GM18517 (cell line): Measurements from ENCODE around the gene TMEM91.

Source experiments
- ATAC-seq: cut with Tn5 transposase; IDR thresholded peaks from one replicate; pipeline ENCODE4 v1.9.1; 2021; ENCODE audit warnings: mild to moderate bottlenecking, moderate library complexity; ENCODE audit not compliant: unreplicated experiment

TMEM91 gene

GRCh38 chr19:41427647-41428480 lies 51.5 kb downstream of the TMEM91 start:
- no peak for ATAC-seq

GRCh38 chr19:41428481-41428859 lies 52.1 kb downstream of the TMEM91 start:
- no peak for ATAC-seq

- ATAC-seq: no peak
Measured at GRCh38 chr19:41430922-41431321, 54.6 kb downstream of the TMEM91 start.

GRCh38 chr19:41431426-41432386 lies 55.4 kb downstream of the TMEM91 start:
- no peak for ATAC-seq

- ATAC-seq: no peak
Measured at GRCh38 chr19:41433171-41433570, 56.8 kb downstream of the TMEM91 start.
